ENCODE measurements around the gene TNRC6A. TPM values are rescaled to one million over a fixed set of nuclear protein-coding genes. Genes with fewer than 3 reads are reported as not detected.

Gene TNRC6A
- total and polyA plus RNA-seq, 2 of the 13 experiments (the other 11 are each of a cell fraction or from before 2014, with no cell fraction given), result 30.9 to 43.6 TPM

DNA sequence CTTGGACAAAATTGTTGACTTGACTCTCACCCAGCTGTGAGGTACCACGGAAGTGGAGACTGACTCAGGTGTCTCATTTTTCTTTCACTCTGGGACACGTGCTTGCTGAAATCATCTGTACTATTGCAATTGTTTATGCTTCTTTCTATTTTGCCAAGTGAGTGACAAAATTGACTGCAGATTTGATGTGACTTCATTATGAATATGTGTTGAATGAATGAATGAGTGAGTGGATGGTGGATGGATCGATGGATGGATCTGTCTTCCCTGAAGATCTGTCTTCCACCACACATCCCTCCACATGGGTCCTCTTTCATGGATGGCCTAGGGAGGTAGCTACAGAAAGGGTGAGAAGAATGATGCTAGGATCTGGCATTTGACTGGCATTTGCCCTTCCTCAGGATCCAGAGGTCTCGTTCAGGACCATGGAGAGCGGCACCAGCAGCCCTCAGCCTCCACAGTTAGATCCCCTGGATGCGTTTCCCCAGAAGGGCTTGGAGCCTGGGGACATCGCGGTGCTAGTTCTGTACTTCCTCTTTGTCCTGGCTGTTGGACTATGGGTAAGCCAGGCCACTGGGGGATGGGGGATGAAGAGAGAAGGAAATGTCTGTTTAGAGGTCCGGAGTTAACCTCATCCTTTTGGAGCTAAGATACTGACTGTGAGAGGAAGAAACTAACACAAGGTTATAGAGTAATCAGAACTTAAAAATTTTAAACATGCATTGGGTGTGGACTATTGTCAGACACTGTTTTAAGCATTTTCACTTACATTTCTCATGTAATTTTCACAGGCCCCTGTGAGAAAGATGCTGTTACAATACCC, 129.0 kb downstream of the TNRC6A start (continued):
- TF ChIP-seq, protein P1, sequence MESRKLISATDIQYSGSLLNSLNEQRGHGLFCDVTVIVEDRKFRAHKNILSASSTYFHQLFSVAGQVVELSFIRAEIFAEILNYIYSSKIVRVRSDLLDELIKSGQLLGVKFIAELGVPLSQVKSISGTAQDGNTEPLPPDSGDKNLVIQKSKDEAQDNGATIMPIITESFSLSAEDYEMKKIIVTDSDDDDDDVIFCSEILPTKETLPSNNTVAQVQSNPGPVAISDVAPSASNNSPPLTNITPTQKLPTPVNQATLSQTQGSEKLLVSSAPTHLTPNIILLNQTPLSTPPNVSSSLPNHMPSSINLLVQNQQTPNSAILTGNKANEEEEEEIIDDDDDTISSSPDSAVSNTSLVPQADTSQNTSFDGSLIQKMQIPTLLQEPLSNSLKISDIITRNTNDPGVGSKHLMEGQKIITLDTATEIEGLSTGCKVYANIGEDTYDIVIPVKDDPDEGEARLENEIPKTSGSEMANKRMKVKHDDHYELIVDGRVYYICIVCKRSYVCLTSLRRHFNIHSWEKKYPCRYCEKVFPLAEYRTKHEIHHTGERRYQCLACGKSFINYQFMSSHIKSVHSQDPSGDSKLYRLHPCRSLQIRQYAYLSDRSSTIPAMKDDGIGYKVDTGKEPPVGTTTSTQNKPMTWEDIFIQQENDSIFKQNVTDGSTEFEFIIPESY (CRISPR knock-in tag; IDR thresholded peaks at IDR 0.05), result peak; percentile 86
- TF ChIP-seq RXRB (CRISPR knock-in tag; IDR thresholded peaks at IDR 0.05; ENCODE audit: borderline replicate concordance), result peak; percentile 85
- TF ChIP-seq, protein P2, sequence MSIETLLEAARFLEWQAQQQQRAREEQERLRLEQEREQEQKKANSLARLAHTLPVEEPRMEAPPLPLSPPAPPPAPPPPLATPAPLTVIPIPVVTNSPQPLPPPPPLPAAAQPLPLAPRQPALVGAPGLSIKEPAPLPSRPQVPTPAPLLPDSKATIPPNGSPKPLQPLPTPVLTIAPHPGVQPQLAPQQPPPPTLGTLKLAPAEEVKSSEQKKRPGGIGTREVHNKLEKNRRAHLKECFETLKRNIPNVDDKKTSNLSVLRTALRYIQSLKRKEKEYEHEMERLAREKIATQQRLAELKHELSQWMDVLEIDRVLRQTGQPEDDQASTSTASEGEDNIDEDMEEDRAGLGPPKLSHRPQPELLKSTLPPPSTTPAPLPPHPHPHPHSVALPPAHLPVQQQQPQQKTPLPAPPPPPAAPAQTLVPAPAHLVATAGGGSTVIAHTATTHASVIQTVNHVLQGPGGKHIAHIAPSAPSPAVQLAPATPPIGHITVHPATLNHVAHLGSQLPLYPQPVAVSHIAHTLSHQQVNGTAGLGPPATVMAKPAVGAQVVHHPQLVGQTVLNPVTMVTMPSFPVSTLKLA (IDR thresholded peaks at IDR 0.05), result no peak
- peak; percentile 95 for TF ChIP-seq ZNF335 (CRISPR knock-in tag; IDR thresholded peaks at IDR 0.05)
- 0 out of 2 replicates have a peak, but pooled peaks have one; percentile 75 for TF ChIP-seq ZNF296 (CRISPR knock-in tag; conservative IDR thresholded peaks at IDR 0.05)
- peak; percentile 82 for TF ChIP-seq ZNF564 (CRISPR knock-in tag; IDR thresholded peaks at IDR 0.05)
- TF ChIP-seq PAWR (CRISPR knock-in tag; IDR thresholded peaks at IDR 0.05; ENCODE audit: borderline replicate concordance), result 0 out of 2 replicates have a peak, but pooled peaks have one; percentile 72
- no peak for TF ChIP-seq FOXK2 (IDR thresholded peaks at IDR 0.05)
- no peak for TF ChIP-seq TCF12 (IDR thresholded peaks at IDR 0.05)
- TF ChIP-seq TCF12 (CRISPR knock-in tag; IDR thresholded peaks at IDR 0.05), result no peak
- TF ChIP-seq RORA (CRISPR knock-in tag; IDR thresholded peaks at IDR 0.05), result no peak
- TF ChIP-seq ZNF20 (CRISPR knock-in tag; IDR thresholded peaks at IDR 0.05), result no peak
- TF ChIP-seq SCMH1 (CRISPR knock-in tag; IDR thresholded peaks at IDR 0.05; ENCODE audit: borderline replicate concordance), result no peak
- peak; percentile 95 for TF ChIP-seq TOPORS (CRISPR knock-in tag; IDR thresholded peaks at IDR 0.05)
- TF ChIP-seq ZNF549 (CRISPR knock-in tag; IDR thresholded peaks at IDR 0.05), result no peak
- no peak for TF ChIP-seq NFRKB (IDR thresholded peaks at IDR 0.05)
- peak; percentile 87; the same call in 1 of the 2 replicates for TF ChIP-seq ZNF772 (CRISPR knock-in tag; IDR thresholded peaks at IDR 0.05)
- TF ChIP-seq MAFK (conservative IDR thresholded peaks at IDR 0.05 in 1 of 2, IDR thresholded peaks at IDR 0.05 in 1 of 2; ENCODE audit: low read length in 2 of 2), result no peak
- TF ChIP-seq BCL6 (CRISPR knock-in tag; IDR thresholded peaks at IDR 0.05), result peak; percentile 56; the same call in 1 of the 2 replicates
- TF ChIP-seq KDM5B (CRISPR knock-in tag; IDR thresholded peaks at IDR 0.05; ENCODE audit: borderline replicate concordance), result peak; percentile 88; the same call in 1 of the 2 replicates
- TF ChIP-seq ZNF552 (CRISPR knock-in tag; IDR thresholded peaks at IDR 0.05; ENCODE audit: borderline replicate concordance), result peak; percentile 66; the same call in 1 of the 2 replicates
- TF ChIP-seq ZFP36L1 (CRISPR knock-in tag; IDR thresholded peaks at IDR 0.05), result peak; percentile 91
- TF ChIP-seq NCOR1 (IDR thresholded peaks at IDR 0.05; ENCODE audit: borderline replicate concordance, low read length), result no peak
- no peak for TF ChIP-seq ZNF460 (CRISPR knock-in tag; IDR thresholded peaks at IDR 0.05; ENCODE audit: borderline replicate concordance)
- TF ChIP-seq CHD4 (IDR thresholded peaks at IDR 0.05; ENCODE audit: borderline replicate concordance, low read length), result no peak
- TF ChIP-seq, protein P3, sequence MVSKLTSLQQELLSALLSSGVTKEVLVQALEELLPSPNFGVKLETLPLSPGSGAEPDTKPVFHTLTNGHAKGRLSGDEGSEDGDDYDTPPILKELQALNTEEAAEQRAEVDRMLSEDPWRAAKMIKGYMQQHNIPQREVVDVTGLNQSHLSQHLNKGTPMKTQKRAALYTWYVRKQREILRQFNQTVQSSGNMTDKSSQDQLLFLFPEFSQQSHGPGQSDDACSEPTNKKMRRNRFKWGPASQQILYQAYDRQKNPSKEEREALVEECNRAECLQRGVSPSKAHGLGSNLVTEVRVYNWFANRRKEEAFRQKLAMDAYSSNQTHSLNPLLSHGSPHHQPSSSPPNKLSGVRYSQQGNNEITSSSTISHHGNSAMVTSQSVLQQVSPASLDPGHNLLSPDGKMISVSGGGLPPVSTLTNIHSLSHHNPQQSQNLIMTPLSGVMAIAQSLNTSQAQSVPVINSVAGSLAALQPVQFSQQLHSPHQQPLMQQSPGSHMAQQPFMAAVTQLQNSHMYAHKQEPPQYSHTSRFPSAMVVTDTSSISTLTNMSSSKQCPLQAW (CRISPR knock-in tag; IDR thresholded peaks at IDR 0.05), result no peak
- peak; percentile 82; the same call in 1 of the 2 replicates for TF ChIP-seq YEATS2 (CRISPR knock-in tag; IDR thresholded peaks at IDR 0.05; ENCODE audit: borderline replicate concordance)
